ENCODE measurements around the gene LEMD3.

DNA sequence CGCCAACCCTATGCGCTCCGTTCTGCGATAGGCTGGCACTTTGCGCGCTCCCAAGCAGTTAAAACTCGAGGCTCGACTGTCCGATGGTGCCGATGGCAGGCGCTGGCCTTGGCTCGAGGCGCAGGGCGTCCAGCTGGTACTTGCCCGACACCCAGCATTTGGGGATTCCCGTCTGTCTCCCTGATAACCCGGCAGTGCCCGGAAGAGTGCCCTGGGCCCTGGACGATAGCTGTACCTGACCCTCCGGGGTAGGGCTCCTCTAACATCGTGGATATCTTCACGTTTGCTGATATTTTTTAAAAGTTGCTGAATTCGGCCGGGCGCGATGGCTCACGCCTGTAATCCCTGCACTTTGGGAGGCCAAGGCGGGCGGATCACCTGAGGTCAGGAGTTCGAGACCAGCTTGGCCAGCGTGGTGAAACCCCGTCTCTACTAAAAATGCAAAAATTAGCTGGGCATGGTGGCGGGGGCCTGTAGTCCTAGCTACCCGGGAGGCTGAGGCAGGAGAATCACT, 47.4 kb upstream of the LEMD3 start:
- no peak for TF ChIP-seq GATA2 (IDR thresholded peaks at IDR 0.05; ENCODE audit: low read depth, low read length)
- TF ChIP-seq GATA3 (IDR thresholded peaks at IDR 0.05; ENCODE audit: low read depth, low read length), result no peak
